CD1c-positive myeloid dendritic cell (primary cell): Measurements from ENCODE around the gene FCAMR.
"Not testable (repeated sequence)": the region's sequence is repeated elsewhere in the genome, so short reads cannot be mapped to it uniquely, and the experiment has no call there.

ENCODE experiments used
- DNase-seq: peaks from one replicate; pipeline ENCODE4 v3.0.0-alpha.2; 2016; ENCODE audit errors: extremely low spot score

The FCAMR gene

DNA sequence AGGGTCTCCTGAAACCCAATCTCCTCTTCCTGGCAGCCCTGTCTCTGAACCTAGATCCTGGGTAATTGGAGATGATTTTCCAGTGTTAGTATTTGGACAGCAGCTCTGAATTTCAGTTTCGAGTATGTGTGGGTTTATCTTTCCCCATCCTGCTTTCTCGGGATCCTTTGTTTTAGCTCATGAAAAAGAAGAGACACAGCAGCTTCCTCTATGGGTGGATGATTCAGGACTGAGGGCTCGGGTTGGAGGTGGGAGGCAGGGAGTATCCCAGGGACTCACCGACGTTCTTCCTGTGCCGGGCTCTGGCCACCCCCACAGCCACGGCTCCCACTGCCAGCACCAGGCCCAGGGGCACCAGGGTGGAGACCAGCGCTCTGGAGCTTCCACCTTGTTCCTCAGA, 38.1 kb downstream of the FCAMR start:
- DNase-seq = peak; percentile 75

DNA sequence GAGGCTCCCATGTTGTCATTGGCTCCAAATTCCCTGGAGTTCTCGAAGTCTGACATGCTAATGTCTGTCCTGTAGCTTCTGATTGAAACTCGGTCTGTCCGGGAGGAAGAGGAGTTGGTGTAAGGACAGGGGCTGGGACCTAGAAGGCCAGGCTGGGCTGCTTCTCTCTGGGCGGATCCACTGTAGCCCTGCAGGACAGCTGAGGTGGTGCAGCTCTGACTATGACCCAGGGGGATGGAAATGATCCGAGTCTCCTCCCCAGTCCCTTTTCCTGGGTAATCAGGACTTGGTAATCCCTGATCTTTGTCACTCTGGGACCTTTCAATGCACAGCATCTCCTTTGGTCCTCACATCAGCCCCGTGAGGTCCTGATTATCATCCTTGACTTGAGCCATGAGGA, 38.6 kb downstream of the FCAMR start:
- DNase-seq = no peak

DNA sequence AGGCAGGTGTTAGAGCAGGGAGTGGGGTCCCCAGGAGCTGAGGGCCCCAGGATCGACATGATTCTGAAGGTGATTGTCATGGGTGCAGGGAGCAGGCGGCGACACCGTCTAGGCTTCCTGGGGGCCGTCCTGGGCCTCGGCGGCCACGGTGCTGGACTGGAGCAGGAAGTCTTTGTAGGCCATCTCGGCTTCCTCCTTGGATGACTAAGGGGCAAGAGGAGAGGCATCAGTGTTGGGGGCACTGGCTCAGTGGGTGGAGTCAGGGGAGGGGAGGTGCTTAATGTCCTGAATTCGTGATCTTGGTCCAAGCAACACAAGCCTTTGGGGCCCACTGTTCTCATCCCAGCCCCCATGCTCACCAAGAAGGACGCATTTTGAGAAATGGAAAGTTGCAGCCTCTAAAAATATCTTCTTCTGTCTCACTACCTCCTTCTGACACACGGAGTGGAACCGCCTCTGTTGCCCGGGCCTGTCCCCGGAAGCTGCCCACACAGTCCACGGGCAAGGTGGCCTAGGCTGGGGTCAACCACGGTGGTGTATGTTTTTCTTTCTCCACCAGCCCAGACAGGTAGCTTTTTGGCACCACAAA, 40.0 kb downstream of the FCAMR start:
- DNase-seq = peak; percentile 63

DNA sequence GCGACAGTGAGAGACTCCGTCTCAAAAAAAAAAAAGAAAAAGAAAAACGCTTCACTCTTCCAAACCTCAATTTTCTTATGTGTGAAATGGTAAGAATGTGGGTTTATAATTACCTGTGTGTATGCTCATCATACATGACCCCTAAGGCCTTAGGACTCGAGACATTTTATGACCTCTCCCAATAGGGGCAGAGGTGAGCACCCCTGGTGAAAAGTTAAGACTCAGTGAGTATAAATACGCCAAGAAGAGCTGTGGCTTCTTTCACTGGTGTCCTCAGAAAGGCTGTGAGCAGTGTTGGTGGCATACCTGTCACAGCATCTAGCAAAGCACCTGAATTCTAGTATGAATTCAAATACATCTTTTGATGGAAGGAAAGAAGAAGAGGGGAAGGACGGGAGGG, 40.7 kb downstream of the FCAMR start:
- no peak for DNase-seq

DNA sequence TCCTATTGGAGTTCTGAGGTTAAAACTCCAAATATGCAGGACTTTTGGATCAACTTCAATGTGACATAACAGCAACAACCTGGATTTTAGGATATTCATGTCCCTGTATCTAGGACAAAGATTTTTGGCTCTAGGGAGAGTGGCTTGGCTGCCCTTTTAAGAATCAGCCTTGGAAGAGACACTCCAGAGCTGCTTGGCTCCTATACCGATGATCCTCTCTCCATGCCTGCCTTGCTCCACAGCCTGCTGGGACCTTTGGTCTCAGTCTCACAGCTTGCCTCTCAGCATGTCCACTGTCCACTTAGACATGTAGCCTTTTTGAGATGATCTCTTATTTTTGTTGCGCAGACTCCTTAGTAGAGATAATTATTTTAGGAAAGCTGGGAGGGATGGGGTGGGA, 44.0 kb downstream of the FCAMR start:
- DNase-seq = no peak

DNA sequence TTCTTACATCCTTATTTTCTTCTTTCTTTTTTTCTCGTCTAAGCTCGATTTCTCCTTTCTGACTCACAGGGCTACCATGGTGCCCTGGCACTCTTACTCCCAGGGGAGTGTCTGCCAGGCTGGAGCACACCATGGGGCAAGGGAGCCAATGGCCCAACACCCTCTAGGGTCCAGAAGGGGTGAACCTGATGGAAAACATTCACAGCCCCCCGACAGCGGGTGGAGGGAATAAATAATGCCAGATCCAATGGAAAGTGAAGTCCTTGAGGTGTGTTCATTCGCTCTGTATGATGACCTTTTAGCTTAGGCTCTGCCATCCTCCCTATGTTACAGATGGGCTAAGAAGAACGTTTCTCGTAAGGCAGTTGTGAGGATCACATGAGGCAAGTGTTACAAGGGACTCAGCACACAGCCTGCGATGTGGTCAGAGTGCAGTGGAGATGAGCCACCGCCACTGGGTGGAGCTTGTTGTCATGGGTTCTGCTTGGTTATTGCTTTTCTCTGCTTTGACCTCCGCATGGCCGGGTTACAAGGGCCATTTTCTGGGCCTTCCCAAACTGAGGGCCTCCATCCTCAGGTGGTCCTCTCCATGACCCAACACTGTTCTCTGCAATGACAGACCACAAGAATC, 45.0 kb downstream of the FCAMR start:
- peak; percentile 83 for DNase-seq

DNA sequence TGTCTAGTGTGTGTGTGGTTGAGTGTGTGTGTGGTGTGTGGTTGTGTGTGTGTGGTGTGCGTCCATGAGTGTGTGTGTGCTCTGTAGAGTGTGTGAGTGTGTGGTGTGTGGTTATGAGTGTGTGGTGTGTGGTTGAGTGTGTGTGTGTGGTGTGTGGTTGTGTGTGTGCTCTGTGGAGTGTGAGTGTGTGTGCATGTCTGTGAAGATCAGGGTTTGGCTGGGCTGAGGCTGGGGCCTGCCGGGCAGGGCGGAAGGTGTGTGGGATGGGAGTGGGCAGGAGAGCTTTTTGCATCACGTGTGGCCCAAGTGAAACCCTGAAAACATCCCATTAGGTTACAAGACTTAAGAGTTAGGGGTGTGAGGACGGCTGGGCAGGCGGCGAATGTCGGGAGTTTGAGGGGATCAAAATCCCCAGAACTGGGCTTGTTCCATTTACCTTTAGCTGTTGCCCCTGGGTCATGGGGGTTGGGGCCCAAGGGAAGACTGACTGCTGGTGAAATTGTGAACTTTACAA, 45.6 kb downstream of the FCAMR start:
- DNase-seq = peak; percentile 52

DNA sequence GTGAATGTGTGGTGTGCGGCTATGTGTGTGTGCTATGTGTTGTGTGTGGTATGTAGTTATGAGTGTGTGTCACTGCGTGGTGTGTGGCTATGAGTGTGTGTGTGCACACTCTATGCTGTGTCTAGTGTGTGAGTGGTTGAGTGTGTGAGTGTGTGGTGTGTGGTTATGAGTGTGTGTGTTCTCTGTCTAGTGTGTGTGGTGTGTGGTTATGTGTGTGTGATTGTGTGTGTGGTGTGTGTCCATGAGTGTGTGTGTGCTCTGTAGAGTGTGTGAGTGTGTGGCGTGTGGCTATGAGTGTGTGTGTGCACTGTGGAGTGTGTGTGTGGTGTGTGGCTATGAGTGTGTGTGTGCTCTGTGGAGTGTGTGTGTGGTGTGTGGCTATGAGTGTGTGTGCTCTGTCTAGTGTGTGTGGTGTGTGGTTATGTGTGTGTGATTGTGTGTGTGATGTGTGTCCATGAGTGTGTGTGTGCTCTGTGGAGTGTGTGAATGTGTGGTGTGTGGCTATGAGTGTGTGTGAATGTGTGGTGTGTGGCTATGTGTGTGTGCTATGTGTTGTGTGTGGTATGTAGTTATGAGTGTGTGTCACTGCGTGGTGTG, 46.2 kb downstream of the FCAMR start:
- not testable (repeated sequence) for DNase-seq

DNA sequence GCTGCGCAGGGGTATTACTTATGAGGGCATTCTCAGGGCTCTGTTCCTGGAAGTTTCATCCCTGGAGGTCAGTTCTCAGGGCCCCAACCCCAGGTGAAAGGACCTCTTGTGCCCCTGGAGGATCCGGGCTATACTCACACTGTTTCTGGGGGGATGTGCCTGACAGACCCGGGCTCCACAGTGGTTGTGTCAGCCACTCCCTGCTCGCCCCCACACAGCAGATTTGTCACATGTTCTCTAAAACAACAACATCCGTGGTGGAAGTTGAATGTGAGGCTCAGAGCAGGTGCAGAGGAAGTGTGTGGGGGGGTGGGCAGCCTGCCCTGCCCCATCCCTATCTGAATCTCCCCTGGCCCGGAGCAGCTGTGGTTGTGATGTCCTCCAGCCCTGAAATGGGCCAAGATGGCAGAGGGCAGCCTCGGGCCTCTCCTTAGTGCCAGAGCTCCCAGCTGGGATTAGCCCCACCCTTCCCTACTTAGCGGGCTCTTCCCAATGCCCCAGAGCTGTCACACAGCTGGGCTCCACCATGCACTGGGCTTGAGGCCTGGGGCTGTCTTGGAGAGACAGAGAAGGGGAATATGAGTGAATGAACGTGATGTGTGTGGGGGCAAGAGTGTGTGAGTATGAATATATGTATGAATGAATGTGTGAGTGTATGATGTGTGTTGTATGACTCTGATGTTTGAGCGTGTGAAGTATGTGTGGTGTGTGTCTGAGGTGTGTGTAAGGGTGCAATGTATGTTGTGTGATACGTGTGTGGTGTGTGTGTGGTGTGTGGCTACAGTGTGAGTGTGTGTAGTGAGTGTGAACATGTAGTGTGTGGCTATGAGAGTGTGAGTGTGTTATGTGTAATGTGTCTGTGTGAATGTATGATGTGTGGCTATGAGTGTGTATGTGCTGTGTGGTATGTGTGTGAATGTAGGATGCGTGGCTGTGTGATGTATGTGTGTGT, 47.0 kb downstream of the FCAMR start:
- DNase-seq = peak; percentile 66

DNA sequence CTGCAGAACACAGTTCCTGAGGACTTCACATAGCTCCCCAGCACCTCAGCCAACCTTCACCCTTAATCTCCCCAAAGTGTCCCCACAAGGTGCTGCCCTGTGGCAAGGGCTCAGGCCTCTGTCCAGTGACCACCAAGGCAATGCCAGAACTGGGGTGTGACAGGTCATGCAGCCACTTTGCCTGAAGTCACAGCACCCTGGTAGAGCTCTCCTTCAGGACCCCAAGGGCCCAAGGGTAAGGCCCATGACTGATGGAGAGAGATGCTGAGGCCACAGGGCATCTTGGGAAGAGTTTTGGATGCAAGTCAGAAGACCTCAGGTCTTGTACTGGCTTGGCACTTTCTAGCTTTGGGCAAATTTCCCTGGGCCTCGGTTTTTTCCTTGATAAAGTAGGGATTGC, 47.7 kb downstream of the FCAMR start:
- no peak for DNase-seq

DNA sequence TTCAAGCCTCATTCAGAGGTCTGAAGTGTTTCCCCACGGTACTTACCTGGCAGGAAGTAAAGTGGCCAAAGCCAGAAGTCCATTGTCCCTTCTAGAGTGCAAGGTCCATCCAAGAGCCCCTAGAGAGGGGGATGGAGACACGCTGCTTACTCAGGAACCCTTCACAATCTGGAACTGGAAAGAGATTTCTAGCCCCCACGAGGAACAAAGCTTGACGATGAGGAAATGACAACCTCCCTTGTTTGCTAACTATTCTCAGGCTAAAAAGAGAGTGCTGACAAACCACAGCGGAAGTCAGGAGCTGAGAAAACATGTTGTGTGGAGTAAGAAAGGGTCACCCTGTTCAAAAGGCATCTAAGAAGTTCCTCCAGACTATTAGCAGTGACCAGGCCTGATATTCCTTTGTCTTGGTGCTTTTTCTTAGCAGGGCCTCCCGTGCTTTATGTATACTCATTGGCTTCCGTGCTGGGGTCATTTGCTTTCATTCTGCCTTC, 48.4 kb downstream of the FCAMR start, which contains the start of gene FCMR:
Gene FCMR (minus strand): TSS at position 170 of the 494 bp plus-strand sequence. CDS start 87 bp downstream, at position 83.
- DNase-seq = peak; percentile 79

DNA sequence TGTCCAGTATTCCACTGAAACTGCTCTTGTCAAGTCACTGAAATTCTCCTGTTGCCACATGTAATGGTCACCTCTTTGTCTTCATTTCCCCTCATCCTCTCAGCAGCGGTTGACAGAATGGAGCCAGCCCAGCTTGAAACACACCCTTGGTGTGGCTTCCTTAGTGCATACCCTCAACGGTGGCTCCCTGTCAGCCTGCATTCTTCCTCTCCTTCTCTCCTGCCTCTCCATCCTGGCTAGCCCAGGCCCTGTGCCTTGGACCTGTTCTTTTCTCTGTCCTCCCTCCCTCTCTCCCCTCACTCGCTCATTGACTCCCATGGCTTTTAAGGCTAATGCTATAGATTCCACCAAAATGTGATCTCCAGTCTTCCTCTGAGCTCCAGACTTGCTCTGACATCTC, 52.2 kb downstream of the FCAMR start:
- DNase-seq = no peak

DNA sequence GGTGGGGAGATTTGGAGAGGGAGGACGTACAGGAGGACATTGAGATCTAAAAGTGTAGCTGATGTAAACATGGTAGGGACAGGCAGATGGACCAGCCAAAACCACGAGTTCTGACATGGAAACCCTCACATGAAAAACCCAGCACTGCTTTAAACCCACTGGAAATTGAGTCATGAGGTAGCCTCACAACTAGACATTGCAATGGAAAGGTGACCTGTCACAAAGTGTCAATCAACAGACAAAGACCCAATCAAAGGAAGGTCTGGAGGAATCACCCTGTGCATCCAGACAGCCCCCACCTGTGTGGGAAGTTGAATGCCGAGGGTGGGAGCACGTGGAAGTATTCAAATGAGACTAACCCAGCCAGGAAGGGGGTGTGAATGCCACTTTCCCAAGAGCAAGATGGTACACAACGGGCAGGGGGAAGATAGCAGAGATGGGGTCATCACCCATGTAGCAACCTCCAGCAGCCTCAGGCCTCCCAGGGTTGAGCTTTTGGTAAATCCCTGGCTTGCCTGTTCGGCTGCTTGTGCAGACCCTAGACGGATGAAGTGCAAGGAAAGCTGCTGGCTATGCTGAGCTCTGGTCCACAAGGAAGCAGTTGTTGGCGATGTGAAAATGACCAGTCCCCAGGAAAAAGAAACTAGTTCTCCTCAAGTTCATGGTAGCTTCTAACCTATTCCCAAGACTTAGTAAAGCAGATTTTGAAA, 54.1 kb downstream of the FCAMR start:
- no peak for DNase-seq

DNA sequence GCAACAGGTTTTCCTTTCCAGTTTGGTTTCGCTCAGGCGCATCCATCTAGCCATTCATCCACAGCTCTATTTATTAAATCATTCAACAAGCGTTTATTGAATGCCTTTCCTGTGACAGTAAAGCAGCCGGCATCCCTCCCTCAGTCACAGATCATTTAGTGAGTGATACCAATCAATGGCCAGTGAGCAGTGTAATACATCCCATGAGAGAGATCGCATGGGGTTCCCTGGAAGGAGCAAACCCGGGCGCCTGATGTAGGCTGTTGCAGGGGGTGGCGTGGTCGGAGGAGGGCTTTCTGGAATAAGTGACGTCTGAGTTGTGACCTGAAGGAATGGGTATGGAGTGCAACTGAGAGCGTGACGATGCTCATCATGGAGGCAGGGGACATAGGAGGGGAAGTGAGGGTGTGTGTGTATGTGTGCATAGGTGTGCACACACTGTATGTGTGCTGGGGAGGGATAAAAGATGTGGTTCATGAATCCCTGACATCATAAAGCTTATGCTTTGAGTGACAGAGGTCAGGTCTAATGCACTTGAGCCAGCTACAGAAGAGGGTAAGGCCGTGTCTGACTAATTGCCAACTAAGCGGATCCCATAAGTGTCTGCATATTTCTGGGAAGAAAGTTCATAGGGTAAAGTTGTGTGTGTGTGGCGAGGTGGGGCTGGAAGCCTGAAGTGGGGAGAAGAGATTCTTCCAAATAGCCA, 55.1 kb downstream of the FCAMR start:
- no peak for DNase-seq

DNA sequence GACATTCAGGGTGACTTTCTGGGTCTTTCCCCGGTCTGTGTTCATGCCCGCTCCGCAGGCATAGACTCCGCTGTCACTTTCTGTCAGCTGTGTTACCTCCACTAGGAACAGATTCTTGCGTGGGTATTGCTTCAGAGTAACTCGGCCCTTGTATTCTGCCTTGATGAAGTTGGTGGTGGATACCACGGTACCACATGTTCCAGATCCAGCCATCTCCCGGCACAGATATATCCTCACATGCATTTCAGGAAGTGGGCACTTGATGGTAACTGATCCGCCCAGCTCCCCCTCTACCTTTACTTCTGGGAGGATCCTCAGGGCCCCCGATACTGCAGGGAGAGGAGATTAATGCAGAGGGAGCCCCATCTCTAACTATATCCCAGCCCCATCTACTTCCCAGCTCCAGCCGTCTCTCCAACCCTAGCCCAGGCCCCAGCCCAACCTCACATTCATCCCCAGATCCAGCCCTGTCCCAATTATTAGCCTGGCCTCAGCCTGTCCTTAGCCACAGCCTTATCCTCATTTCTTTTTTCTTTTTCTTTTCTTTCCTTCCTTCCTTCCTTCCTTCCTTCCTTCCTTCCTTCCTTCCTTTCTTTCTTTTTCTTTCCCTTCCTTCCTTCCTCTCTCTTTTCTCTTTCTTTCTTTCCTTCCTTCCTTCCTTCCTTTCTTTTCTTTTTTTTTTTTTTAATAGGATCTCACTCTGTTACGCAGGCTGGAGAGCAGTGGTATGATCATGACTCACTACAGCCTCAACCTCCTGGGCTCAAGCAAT, 56.3 kb downstream of the FCAMR start:
- DNase-seq = no peak

DNA sequence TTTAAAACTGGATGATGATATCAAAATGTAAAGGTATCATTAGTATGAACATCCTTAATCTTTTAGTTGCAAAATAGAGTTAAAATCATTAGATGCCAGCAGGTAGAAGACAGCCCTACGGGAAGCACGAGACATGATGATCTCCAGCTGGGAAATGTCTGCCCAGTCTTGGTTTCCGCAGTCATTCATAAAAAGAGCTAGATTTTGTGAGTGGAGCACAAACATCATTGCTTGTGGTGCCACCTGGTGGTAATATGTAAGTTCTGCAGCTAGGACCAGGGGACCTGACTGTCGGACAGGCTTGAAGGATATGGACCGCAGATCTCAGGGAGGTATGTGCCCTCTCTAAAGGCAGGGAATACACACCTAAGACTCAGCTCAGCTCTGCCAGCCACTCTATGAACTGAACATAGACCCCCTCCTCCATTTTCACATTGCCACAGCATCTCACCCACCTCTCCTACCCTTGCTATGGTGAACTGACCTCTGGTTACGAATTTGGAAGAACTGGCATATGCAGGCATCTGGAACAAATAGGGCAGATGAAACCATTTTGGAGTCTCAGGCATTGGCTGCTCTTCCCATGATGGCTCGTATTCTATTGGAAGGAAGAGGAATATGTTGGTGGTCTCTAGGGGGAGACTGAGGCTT, 57.7 kb downstream of the FCAMR start:
- DNase-seq = peak; percentile 87

DNA sequence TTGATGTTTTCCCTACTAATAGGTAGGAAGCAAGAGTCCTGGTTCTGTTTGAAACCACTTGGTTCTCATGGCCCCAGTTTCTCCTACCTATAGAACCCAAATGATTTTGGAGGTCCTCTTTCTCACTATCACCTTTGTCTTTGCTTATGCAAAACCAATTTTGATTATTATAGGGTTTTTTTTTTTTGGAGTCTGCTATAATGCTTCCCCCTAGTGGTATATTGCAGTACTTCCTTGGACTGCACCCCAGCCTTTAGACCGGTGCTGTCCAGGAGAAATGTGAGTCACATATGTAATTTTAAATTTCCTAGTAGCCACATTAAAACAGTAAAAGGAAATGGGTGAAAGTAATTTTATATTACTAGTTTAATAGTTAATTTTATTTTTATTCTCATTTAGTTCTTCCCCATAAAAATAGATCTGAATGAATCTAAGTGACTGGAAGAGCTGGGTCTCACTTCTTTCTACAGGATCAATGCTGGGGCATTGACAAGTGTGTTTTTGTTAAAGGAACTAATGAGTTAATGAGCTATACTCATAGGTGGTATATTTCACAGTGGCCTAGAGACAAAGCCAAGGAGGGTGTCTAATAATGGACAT, 59.1 kb downstream of the FCAMR start:
- DNase-seq = peak; percentile 64

DNA sequence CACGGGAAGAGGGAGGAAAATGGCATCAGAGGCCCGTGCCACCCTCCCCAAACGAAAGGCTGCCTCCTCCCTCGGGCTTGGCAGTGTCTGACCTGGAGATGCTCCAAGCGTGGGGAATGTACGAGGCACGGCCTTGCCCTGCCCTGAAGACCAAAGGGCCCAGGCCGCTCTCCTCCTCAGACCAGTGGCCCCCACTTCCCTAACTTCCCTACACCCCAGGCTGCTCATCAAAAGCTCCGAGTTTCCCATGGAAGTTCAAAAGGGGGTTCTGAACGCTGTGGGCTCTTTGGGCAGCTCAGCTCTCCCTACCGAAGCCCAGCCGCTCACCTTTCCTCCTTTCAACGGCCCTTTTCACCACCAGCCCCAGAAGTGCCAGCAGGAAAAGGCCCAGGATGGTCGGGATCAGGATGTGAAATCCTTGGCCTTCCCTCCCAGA, 60.4 kb downstream of the FCAMR start:
- DNase-seq = no peak
